ENCODE measurements around the gene KRT77. TPM values are rescaled to one million over a fixed set of nuclear protein-coding genes. Genes with fewer than 3 reads are reported as not detected.

The KRT77 gene
- total RNA-seq, 4 donors from 2014 or later, result 122 to 659 (median 243) TPM

DNA sequence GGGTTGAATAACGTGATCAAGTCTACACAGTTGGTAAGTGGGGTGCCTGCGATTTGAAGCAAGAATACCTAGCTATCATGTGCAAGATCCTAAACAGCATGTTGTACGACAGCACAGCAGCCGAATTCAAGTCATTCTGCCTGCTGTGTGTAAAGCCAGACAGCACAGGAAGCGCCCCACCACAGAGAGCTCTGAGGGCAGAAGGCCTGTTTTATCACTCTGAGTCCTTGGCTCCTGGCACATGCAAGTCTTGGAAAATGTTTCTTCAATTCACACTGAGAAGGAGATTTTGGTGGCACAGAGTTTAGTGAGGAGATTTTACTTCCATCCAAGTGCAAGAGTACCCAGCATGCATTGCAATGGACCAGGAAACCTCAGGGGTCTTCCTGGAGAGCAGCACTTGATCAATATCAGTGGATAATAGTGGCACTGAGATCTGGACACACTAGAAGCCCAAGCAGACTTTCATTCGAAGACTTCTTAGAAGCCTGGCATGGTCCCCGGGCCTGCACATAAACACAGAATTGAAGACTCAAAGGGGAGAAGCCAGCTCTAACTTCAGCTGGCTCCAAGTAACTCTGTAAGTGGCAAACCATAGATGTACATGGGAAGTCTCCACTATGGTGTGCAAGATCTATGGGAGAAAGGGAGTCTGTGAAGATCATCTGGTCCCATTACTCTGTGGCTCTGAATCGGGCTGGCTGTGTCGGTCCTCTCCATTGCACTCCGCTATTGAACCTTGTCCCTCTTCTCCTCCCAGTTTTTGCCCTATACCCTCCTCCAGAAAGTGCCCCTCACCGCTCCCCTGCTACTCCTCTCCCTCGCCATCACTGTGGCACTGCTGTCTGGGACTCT is 21.6 kb downstream of the KRT77 start:
- no peak overlapping the region for H3K4me3 ChIP-seq (ENCODE audit: low read depth, poor library complexity, severe bottlenecking)
- intact Hi-C loops (cut with DNase I; ENCODE audit: low total_unique reads), result loop anchor here (10.0 kb wide), 1 partner anchor 183 kb away; no protein-coding TSS in a partner anchor
- TF ChIP-seq, protein P1, sequence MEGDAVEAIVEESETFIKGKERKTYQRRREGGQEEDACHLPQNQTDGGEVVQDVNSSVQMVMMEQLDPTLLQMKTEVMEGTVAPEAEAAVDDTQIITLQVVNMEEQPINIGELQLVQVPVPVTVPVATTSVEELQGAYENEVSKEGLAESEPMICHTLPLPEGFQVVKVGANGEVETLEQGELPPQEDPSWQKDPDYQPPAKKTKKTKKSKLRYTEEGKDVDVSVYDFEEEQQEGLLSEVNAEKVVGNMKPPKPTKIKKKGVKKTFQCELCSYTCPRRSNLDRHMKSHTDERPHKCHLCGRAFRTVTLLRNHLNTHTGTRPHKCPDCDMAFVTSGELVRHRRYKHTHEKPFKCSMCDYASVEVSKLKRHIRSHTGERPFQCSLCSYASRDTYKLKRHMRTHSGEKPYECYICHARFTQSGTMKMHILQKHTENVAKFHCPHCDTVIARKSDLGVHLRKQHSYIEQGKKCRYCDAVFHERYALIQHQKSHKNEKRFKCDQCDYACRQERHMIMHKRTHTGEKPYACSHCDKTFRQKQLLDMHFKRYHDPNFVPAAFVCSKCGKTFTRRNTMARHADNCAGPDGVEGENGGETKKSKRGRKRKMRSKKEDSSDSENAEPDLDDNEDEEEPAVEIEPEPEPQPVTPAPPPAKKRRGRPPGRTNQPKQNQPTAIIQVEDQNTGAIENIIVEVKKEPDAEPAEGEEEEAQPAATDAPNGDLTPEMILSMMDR (IDR thresholded peaks at IDR 0.05), result no peak
- no peak for TF ChIP-seq POLR2A (IDR thresholded peaks at IDR 0.05)
- no peak for DNase-seq (ENCODE audit: low spot score in 2 of 2)
- 74 to 80% methylated on average over 12 of the region's 12 CpGs for WGBS, 2 donors

DNA sequence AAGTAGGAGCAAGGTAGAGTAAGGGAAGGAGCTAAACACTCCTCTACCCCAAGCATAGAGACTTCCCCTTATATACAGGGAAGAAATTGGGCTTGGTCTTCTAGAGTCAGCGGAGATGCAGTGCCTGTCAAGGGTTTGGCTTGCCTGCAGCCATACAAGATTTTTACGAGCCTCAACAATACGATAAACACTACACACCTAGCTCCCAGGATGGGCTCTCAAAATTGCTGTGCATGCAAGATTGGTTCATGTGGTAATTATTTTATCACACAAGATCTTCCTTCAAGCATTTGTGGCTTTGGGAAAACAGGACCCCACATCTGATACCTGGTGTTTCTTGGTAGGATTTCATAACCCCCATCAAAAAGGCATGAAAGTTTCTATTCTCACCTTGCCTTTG is 23.0 kb downstream of the KRT77 start, which contains the start of gene KRT1:
KRT1 (minus strand) TSS at position 45 of the 400 bp plus-strand sequence. CDS start 59 bp downstream, outside the sequence.
- TF ChIP-seq, protein P1 (IDR thresholded peaks at IDR 0.05), result no peak
- no peak for TF ChIP-seq POLR2A (IDR thresholded peaks at IDR 0.05)
- no peak for DNase-seq (ENCODE audit: low spot score in 2 of 2)
- intact Hi-C loops (cut with DNase I; ENCODE audit: low total_unique reads), result loop anchor here (10.0 kb wide), 1 partner anchor 184 kb away; no protein-coding TSS in a partner anchor
- no peak within 1 kb of the TSS for H3K4me3 ChIP-seq (ENCODE audit: low read depth, poor library complexity, severe bottlenecking)
- WGBS, 2 donors, result 59 to 61% methylated on average over 3 of the region's 3 CpGs

DNA sequence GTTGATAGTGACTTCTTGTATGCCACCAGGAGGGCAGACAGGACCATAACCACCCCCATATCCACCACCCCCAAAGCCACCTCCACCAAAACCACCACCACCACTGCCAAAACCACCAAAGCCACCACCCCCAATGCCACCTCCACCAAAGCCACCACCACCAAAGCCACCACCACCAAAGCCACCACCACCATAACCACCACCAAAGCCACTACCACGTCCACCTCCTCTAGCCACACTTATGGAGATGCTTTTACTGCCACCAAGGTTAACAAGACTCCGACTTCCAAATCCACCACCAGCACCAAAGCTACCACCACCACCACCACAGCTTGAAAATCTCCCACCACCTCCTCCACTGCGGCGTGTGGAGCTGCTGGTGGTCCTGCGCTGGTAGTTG is 23.4 kb downstream of the KRT77 start:
- TF ChIP-seq POLR2A (IDR thresholded peaks at IDR 0.05), result no peak
- TF ChIP-seq, protein P1 (IDR thresholded peaks at IDR 0.05), result no peak
- DNase-seq (ENCODE audit: low spot score in 2 of 2), result no peak
- intact Hi-C loops (cut with DNase I; ENCODE audit: low total_unique reads), result loop anchor here (10.0 kb wide), 1 partner anchor 185 kb away; no protein-coding TSS in a partner anchor
- no peak overlapping the region for H3K4me3 ChIP-seq (ENCODE audit: low read depth, poor library complexity, severe bottlenecking)
- WGBS, 2 donors, result 87 to 98% methylated on average over 5 of the region's 5 CpGs

DNA sequence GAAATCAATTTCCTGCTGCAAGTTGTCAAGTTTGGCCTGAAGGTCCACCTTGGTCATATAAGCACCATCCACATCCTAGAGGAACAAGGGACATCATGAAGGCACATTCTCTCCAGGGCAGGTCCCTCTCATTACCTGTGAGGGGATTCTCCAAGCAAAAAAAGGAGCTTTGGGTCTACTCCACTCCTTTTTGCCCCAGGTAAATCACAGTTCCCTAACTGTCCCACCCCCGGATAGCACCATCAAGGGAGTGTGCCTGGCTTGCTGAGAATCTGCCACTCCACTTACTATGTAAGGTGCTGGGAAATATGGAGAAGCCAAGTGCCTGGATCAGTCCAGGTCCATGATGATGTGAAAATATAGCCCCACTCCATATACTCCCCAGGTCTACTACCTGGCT is 25.7 kb downstream of the KRT77 start:
- intact Hi-C loops (cut with DNase I; ENCODE audit: low total_unique reads), result no loop called here
- H3K4me3 ChIP-seq (ENCODE audit: low read depth, poor library complexity, severe bottlenecking), result peak overlapping the region; percentile 7
- no peak for DNase-seq (ENCODE audit: low spot score in 2 of 2)
- TF ChIP-seq, protein P1 (IDR thresholded peaks at IDR 0.05), result no peak
- no peak for TF ChIP-seq POLR2A (IDR thresholded peaks at IDR 0.05)
- 73 to 76% methylated on average over 1 of the region's 1 CpG for WGBS, 2 donors

DNA sequence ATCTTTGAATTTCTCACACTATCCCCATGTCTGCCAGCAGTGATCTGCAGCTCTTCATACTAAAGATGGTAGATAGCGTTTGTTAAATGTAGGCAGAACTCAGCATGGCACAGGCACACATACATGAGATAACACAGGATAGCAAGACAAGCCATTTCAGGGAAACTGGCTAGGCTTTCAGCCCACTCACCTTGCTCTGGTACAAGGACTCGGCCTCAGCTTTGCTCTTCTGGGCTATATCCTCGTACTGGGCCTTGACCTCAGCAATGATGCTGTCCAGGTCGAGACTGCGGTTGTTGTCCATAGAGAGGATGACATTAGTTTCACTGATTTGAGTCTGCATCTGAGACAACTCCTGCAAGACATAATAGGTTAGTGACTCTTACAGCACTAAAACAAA is 26.2 kb downstream of the KRT77 start:
- intact Hi-C loops (cut with DNase I; ENCODE audit: low total_unique reads), result no loop called here
- WGBS, 2 donors, result 85 to 88% methylated on average over 5 of the region's 5 CpGs
- TF ChIP-seq, protein P1 (IDR thresholded peaks at IDR 0.05), result no peak
- no peak for TF ChIP-seq POLR2A (IDR thresholded peaks at IDR 0.05)
- no peak overlapping the region for H3K4me3 ChIP-seq (ENCODE audit: low read depth, poor library complexity, severe bottlenecking)
- DNase-seq (ENCODE audit: low spot score in 2 of 2), result no peak

All from lower leg skin (tissue), 4 donors.